Panc1 (cell line): ENCODE measurements around the gene ADCYAP1R1. TPM values are rescaled to one million over a fixed set of nuclear protein-coding genes. Genes with fewer than 3 reads are reported as not detected.
A peak's percentile ranks its signal among the peaks of the same experiment; 100 is the strongest.

Source experiments
- ATAC-seq: fragments of 200-7000 bp; cut with Tn5 transposase; 2 replicates; pipeline ENCODE4 v1.9.1; 2020; ENCODE audit warnings: mild to moderate bottlenecking, moderate library complexity
- BruUV-seq: library from RNA; stranded (reverse); fragments of 400-500 nt; replicated peaks from 2 replicates; lab custom pipeline; 2021; lab: Mats Ljungman, UMichigan
- CTCF ChIA-PET: fragments of 300-600 bp; sonication (Branson Sonifier 250); formaldehyde crosslinking; loops from one replicate; lab custom pipeline; 2022; ENCODE audit warnings: antibody characterized with exemption; lab: Charles Lee
- POLR2A ChIA-PET: fragments of 300-600 bp; sonication (Branson Sonifier 250); formaldehyde crosslinking; loops from one replicate; lab custom pipeline; 2022; ENCODE audit warnings: antibody characterized with exemption; lab: Charles Lee
- DNase-seq: peaks from one replicate; pipeline ENCODE4 v3.0.0-alpha.2; 2010; ENCODE audit warnings: low read depth, low spot score
- H3K27ac ChIP-seq: 2 replicates; pipeline ENCODE4 v1.5.1; 2011; ENCODE audit warnings: mild to moderate bottlenecking, low read length, inconsistent platforms
- H3K27me3 ChIP-seq: fragments of 200-500 bp; sonication (Bioruptor generic); 2 replicates; pipeline ENCODE4 v1.6.0; 2014; ENCODE audit warnings: low read length, inconsistent platforms; ENCODE audit not compliant: control insufficient read depth, insufficient read depth
- H3K36me3 ChIP-seq: fragments of 200-500 bp; sonication (Bioruptor generic); 2 replicates; pipeline ENCODE4 v1.5.1; 2014; ENCODE audit warnings: inconsistent platforms, mild to moderate bottlenecking, low read length, moderate library complexity; ENCODE audit not compliant: control insufficient read depth, insufficient read depth
- H3K4me1 ChIP-seq: 2 replicates; pipeline ENCODE4 v1.5.1; 2011; ENCODE audit warnings: inconsistent platforms, mild to moderate bottlenecking, low read length, moderate library complexity; ENCODE audit not compliant: control insufficient read depth, insufficient read depth
- H3K4me3 ChIP-seq, 2 experiments: 2 replicates each; pipeline ENCODE4 v1.5.1; 2011 to 2012; ENCODE audit warnings: low read depth in 2 of 2, low read length in 2 of 2, mild to moderate bottlenecking in 2 of 2, inconsistent platforms in 1 of 2, moderate library complexity in 1 of 2
- H3K9me3 ChIP-seq: fragments of 200-500 bp; sonication (Bioruptor generic); 2 replicates; pipeline ENCODE4 v1.5.1; 2014; ENCODE audit warnings: low read depth, mild to moderate bottlenecking, inconsistent platforms, low read length, moderate library complexity; ENCODE audit not compliant: control insufficient read depth, insufficient read depth
- CTCF ChIP-seq: fragments of 450-650 bp; IDR thresholded peaks from 2 replicates; pipeline ENCODE4 v1.5.1; 2017; ENCODE audit warnings: mild to moderate bottlenecking
- POLR2AphosphoS5 ChIP-seq: IDR thresholded peaks from 2 replicates; pipeline ENCODE4 v1.6.1; 2012; ENCODE audit warnings: mild to moderate bottlenecking, low read depth, low read length, moderate library complexity
- SIN3A ChIP-seq: IDR thresholded peaks from 2 replicates; pipeline ENCODE4 v1.6.1; 2012; ENCODE audit warnings: low read depth, mild to moderate bottlenecking, low read length, moderate library complexity, borderline replicate concordance; ENCODE audit not compliant: insufficient read depth
- TCF7L2 ChIP-seq: IDR thresholded peaks from 2 replicates; pipeline ENCODE4 v1.6.1; 2011; ENCODE audit warnings: mild to moderate bottlenecking, low read depth, low read length, inconsistent platforms
- in situ Hi-C: cut with HindIII; loops from 2 replicates; pipeline ENCODE4 v1.10.0; 2016; ENCODE audit warnings: low sequenced_read_pairs, low pct_unique_long_range_greater_than_20kb
- intact Hi-C: fragments of 100-400 bp; cut with micrococcal nuclease; formaldehyde crosslinking; loops from one replicate; pipeline ENCODE4 v1.10.0; 2022; ENCODE audit not compliant: unreplicated experiment
- total RNA-seq: library from RNA; stranded (reverse); gene quantifications from one replicate; pipeline ENCODE4 v1.2.1, GENCODE V29; 2021; ENCODE audit not compliant: unreplicated experiment
- TF ChIP-seq, protein P1 (sequence below), 2 experiments: IDR thresholded peaks; 2 replicates each; pipeline ENCODE4 v1.6.1; 2011 to 2012; ENCODE audit warnings: low read depth in 2 of 2, control low read depth in 1 of 2, low read length in 1 of 2, mild to moderate bottlenecking in 1 of 2, moderate library complexity in 1 of 2; ENCODE audit not compliant: insufficient read depth in 1 of 2

Gene ADCYAP1R1
- total RNA-seq, 1 experiment from 2014 or later = not detected

DNA sequence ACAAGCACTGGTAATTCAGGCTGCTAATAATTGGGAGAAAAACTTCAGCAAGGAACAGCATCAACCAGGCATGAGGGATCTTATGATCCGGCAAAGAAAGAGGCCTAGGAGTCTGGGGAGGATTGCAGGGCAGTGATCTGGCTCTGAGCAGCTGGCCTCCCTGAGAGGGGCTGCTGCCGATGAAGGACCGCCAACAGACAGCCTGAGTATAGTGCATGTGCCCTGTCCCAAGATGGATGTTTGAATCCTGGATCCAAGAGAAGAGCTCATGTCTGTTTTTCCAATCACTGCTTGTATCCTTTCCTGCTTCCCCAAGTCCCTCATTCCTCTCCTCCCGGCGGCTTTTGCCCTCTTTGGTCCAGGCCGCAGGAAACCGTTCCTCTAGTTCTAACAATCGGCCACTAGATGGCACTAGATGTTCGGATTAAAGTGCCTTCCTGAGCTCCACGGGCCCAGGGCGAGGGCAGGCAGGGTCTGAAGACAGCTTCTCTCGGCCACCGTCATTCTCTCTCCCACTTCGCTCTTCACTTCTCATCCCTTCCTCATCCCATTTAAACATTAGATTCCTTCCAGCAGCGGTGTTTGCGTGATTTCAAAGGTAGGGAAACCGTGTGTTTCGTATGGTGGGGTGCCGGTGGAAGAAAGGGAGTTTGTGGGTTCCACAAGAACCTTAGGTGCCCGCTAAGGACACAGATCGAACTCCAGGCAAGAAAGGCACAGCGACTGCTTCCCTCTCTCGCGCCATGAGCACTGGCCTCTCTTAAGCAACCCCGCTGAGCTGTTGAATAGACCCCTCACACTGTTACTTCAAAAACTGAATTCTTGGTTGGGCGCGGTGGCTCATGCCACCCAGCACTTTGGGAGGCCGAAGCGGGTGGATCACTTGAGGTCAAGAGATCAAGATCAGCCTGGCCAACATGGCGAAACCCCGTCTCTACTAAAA, 82.4 kb downstream of the ADCYAP1R1 start:
- no peaks in the 10 kb centered on the region for H3K4me1 ChIP-seq
- intact Hi-C loops (loop anchor here (2.0 to 10.0 kb wide), 5 partner anchors 200 to 1080 kb away; no protein-coding TSS in a partner anchor), in situ Hi-C loops (no loop called here)
- ChIA-PET POLR2A (interaction anchor here (0.7 kb wide), 1 partner anchor 460 kb away, joined by 3 read pairs; no protein-coding TSS in a partner anchor), CTCF (interaction anchor here (0.6 to 1.6 kb wide), 13 partner anchors 9 to 1070 kb away, joined by 3 to 9 read pairs (median 4); no protein-coding TSS in a partner anchor)
- no peak overlapping the region for H3K4me3 ChIP-seq
- DNase-seq = no peak
- no TSS peak for BruUV-seq
- H3K27ac ChIP-seq = no peak overlapping the region
- no peaks in the 10 kb centered on the region; the same call in 1 of the 2 replicates for H3K27me3 ChIP-seq
- TF ChIP-seq TCF7L2 (no peak), CTCF (peak; percentile 87)
- no peaks in the 10 kb centered on the region for H3K36me3 ChIP-seq
- no peaks in the 10 kb centered on the region for H3K9me3 ChIP-seq
- peak; percentile 100 for ATAC-seq

- DNase-seq (no peak), ATAC-seq (no peak)
- H3K27me3 ChIP-seq = no peaks in the 10 kb centered on the region
- CTCF ChIA-PET = interaction anchor here (0.6 kb wide), 1 partner anchor 199 kb away, joined by 5 read pairs; no protein-coding TSS in a partner anchor
- H3K4me1 ChIP-seq = no peaks in the 10 kb centered on the region
- BruUV-seq = no TSS peak
- no peak overlapping the region for H3K27ac ChIP-seq
- H3K36me3 ChIP-seq = no peaks in the 10 kb centered on the region
- TF ChIP-seq, protein P1, sequence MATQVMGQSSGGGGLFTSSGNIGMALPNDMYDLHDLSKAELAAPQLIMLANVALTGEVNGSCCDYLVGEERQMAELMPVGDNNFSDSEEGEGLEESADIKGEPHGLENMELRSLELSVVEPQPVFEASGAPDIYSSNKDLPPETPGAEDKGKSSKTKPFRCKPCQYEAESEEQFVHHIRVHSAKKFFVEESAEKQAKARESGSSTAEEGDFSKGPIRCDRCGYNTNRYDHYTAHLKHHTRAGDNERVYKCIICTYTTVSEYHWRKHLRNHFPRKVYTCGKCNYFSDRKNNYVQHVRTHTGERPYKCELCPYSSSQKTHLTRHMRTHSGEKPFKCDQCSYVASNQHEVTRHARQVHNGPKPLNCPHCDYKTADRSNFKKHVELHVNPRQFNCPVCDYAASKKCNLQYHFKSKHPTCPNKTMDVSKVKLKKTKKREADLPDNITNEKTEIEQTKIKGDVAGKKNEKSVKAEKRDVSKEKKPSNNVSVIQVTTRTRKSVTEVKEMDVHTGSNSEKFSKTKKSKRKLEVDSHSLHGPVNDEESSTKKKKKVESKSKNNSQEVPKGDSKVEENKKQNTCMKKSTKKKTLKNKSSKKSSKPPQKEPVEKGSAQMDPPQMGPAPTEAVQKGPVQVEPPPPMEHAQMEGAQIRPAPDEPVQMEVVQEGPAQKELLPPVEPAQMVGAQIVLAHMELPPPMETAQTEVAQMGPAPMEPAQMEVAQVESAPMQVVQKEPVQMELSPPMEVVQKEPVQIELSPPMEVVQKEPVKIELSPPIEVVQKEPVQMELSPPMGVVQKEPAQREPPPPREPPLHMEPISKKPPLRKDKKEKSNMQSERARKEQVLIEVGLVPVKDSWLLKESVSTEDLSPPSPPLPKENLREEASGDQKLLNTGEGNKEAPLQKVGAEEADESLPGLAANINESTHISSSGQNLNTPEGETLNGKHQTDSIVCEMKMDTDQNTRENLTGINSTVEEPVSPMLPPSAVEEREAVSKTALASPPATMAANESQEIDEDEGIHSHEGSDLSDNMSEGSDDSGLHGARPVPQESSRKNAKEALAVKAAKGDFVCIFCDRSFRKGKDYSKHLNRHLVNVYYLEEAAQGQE (IDR thresholded peaks at IDR 0.05; ENCODE audit: insufficient read depth in 1 of 2, low read depth in 2 of 2, low read length in 1 of 2) = no peak
- TF ChIP-seq SIN3A = no peak
- TF ChIP-seq TCF7L2 = no peak
- no peak for TF ChIP-seq POLR2AphosphoS5
- TF ChIP-seq CTCF = no peak
- in situ Hi-C loops = no loop called here
- POLR2A ChIA-PET = no interaction called here
- H3K4me3 ChIP-seq = no peak overlapping the region
- no peaks in the 10 kb centered on the region for H3K9me3 ChIP-seq
- intact Hi-C loops = loop anchor here (2.0 to 10.0 kb wide), 3 partner anchors 198 to 1078 kb away; no protein-coding TSS in a partner anchor
Measured at GRCh38 chr7:31137234-31137633, 85.1 kb downstream of the ADCYAP1R1 start.
